Adrenal gland (tissue), 12 donors: Measurements from ENCODE around the gene LINS1. TPM values are rescaled to one million over a fixed set of nuclear protein-coding genes. Genes with fewer than 3 reads are reported as not detected.

Source experiments
- DNase-seq, 7 donors: peaks; one replicate each; pipeline ENCODE4 v3.0.0-alpha.2; 2019 to 2020
- H3K27ac ChIP-seq, 5 donors: fragments of 200-600 bp; sonication (generic) in 4 of 5; 1 replicate in 3 of 5; 2 replicates in 2 of 5; pipeline versions ENCODE4 v1.5.1 to v1.8.0; 2016 to 2020; ENCODE audit warnings: mild to moderate bottlenecking in 1 of 5
- H3K27me3 ChIP-seq: fragments of 200-600 bp; 2 replicates; pipeline ENCODE4 v1.8.0; 2021
- H3K36me3 ChIP-seq, 2 donors: fragments of 200-600 bp; replicated peaks in 1 of 2; 1 replicate in 1 of 2; 2 replicates in 1 of 2; pipeline versions ENCODE4 v1.5.1 to v1.8.0; 2018 to 2022
- H3K4me1 ChIP-seq, 2 donors: fragments of 200-600 bp; replicated peaks in 1 of 2; 1 replicate in 1 of 2; 2 replicates in 1 of 2; pipeline versions ENCODE4 v1.5.1 to v1.8.0; 2018 to 2021
- H3K4me3 ChIP-seq, 4 donors: fragments of 200-600 bp; sonication (generic) in 3 of 4; one replicate each; pipeline ENCODE4 v1.5.1; 2016 to 2018
- H3K9me3 ChIP-seq, 3 donors: fragments of 200-600 bp; sonication (generic) in 1 of 3; replicated peaks in 1 of 3; 1 replicate in 2 of 3; 2 replicates in 1 of 3; pipeline versions ENCODE4 v1.5.1 to v1.8.0; 2016 to 2021
- POLR2A ChIP-seq, 2 donors: fragments of 450-650 bp; IDR thresholded peaks; one replicate each; pipeline ENCODE4 v1.6.1; 2017; ENCODE audit warnings: antibody characterized with exemption in 2 of 2, mild to moderate bottlenecking in 2 of 2, moderate library complexity in 1 of 2
- WGBS, 4 donors: extraction: QIAGEN DNeasy Blood & Tissue Kit in 2 of 4; methylation state at CpG; one replicate each; pipeline versions ENCODE4 v1.1.5 to v1.1.7; 2013 to 2017; 5-methylcytosine and 5-hydroxymethylcytosine counted together
- intact Hi-C, 2 donors: fragments of 100-400 bp; cut with DNase I; formaldehyde crosslinking; loops; one replicate each; pipeline versions ENCODE4 v1.14.1 to v1.15.0; 2022 to 2023
- polyA plus RNA-seq, 3 donors: library from polyadenylated mRNA; stranded (reverse); fragments of 200-250 nt in 2 of 3; fragments of 350-450 nt in 1 of 3; fragmentation: Illumina TruSeq in 1 of 3; extraction: RNeasy Lipid Tissue Mini Kit (QIAGEN cat#74804) in 1 of 3; gene quantifications; one replicate each; pipeline ENCODE4 v1.2.3, GENCODE V29; 2013 to 2014
- total RNA-seq, 9 donors: library from RNA; depleted of rRNA in 4 of 9; stranded (reverse); fragments of >200 nt in 4 of 9; fragments of 120-200 nt in 1 of 9; fragmentation: NEBNext Ultra II Directional in 1 of 9; extraction: Animal tissue kit (Norgen Biotek cat#: 25700) in 1 of 9; gene quantifications; one replicate each; pipeline versions ENCODE4 v1.1.0 to v1.2.4, GENCODE V29; 2013 to 2023
- TF ChIP-seq, protein P1 (sequence below), 6 experiments: fragments of 450-650 bp in 4 of 6; fragments of 200-600 bp in 2 of 6; sonication (generic) in 1 of 6; IDR thresholded peaks; 1 replicate in 5 of 6; 2 replicates in 1 of 6; pipeline versions ENCODE4 v1.5.1 to v1.8.0; 2016 to 2021; ENCODE audit warnings: antibody characterized with exemption in 6 of 6, mild to moderate bottlenecking in 2 of 6, moderate library complexity in 1 of 6
- donor health status: healthy with polysubstance abuse.
- donor health status: Bipolar disorder and iron deficiency.
- donor health status: DM: yes; HTN: yes; CAD: no.
- donor health status: DM: no; HTN: no; CAD: no.
- donor health status: DM: no; HTN: no; CAD: no.
- donor health status: DM: yes; HTN: yes; CAD: no.

The LINS1 gene
- total and polyA plus RNA-seq, 12 donors: 7.4 to 23.5 (median 12.2) TPM

DNA sequence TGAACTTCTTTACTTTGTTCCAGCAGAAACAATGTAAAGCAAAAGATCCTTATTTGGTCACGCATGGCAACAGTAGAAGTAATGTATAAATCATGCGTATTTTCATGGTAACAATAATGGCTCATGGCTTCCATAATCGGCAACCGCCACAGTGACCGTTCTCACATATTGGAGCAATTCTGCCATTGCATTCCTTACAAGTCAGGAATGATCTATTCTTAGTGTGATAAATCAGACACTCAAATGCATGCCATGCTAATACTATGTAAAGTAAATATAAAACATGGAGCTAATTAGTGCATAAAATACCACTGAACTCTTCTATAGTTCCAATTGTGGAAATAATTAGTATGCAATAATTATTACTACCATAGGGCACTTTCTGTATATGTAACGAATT lies 59.7 kb downstream of the LINS1 start:
- Histone ChIP-seq H3K36me3 (no peaks in the 10 kb centered on the region), H3K9me3 (no peaks in the 10 kb centered on the region), H3K4me1 (no peaks in the 10 kb centered on the region), H3K27me3 (peaks cover 28% of the 10 kb centered on the region), H3K27ac (no peak overlapping the region), H3K4me3 (no peak overlapping the region)
- intact Hi-C loops: no loop called here
- DNase-seq: no peak
- WGBS, 4 donors: 88 to 91% (median 89%) methylated on average over 6 of the region's 6 CpGs
- no peak for TF ChIP-seq POLR2A (IDR thresholded peaks at IDR 0.05)
- TF ChIP-seq, protein P1, sequence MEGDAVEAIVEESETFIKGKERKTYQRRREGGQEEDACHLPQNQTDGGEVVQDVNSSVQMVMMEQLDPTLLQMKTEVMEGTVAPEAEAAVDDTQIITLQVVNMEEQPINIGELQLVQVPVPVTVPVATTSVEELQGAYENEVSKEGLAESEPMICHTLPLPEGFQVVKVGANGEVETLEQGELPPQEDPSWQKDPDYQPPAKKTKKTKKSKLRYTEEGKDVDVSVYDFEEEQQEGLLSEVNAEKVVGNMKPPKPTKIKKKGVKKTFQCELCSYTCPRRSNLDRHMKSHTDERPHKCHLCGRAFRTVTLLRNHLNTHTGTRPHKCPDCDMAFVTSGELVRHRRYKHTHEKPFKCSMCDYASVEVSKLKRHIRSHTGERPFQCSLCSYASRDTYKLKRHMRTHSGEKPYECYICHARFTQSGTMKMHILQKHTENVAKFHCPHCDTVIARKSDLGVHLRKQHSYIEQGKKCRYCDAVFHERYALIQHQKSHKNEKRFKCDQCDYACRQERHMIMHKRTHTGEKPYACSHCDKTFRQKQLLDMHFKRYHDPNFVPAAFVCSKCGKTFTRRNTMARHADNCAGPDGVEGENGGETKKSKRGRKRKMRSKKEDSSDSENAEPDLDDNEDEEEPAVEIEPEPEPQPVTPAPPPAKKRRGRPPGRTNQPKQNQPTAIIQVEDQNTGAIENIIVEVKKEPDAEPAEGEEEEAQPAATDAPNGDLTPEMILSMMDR (IDR thresholded peaks at IDR 0.05): no peak

DNA sequence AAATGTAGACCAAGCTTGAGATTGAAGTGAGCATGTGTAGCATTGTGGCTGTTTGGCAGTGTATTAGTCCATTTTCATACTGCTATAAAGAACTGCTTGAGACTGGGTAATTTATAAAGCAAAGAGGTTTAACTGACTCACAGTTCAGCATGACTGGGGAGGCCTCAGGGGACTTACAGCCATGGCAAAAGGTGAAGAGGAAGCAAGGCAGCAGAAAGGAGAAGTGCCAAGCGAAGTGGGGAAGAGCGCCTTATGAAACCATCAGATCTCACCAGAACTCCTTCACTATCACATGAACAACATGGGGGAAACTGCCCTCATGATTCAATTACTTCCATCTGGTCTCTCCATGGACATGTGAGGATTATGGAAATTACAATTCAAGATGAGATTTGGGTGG lies 64.7 kb downstream of the LINS1 start:
- intact Hi-C loops: no loop called here
- no peak for TF ChIP-seq POLR2A (IDR thresholded peaks at IDR 0.05)
- TF ChIP-seq, protein P1 (IDR thresholded peaks at IDR 0.05): no peak
- Histone ChIP-seq H3K36me3 (no peaks in the 10 kb centered on the region), H3K27ac (no peak overlapping the region), H3K4me1 (no peaks in the 10 kb centered on the region), H3K9me3 (no peaks in the 10 kb centered on the region), H3K4me3 (no peak overlapping the region), H3K27me3 (peaks cover 2% of the 10 kb centered on the region)
- no peak for DNase-seq
- 11 to 45% (median 27%) methylated on average over 2 of the region's 2 CpGs for WGBS, 4 donors

DNA sequence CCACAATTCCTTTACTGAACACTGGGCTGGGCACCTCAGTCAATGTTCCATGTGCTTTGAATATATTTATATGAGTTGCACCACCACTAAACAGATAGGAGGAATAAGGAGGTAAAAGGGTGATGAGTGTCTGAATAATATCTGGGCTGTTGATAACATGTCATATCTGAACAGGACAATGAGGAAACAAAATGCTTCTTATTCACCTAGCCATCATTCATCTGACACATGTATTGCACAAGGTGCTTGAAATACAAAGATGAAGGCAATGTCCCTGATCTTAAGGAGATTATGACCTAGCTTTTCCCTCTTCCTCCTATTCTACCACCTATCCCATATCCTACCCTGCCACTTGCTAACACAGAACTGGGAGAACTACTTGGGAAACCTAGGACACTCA lies 65.3 kb downstream of the LINS1 start:
- H3K27ac ChIP-seq: no peak overlapping the region
- no peaks in the 10 kb centered on the region for H3K4me1 ChIP-seq
- no peak overlapping the region for H3K4me3 ChIP-seq
- TF ChIP-seq, protein P1 (IDR thresholded peaks at IDR 0.05): no peak
- no peaks in the 10 kb centered on the region for H3K9me3 ChIP-seq
- no peak for DNase-seq
- H3K27me3 ChIP-seq: no peaks in the 10 kb centered on the region
- no peaks in the 10 kb centered on the region for H3K36me3 ChIP-seq
- intact Hi-C loops: no loop called here

DNA sequence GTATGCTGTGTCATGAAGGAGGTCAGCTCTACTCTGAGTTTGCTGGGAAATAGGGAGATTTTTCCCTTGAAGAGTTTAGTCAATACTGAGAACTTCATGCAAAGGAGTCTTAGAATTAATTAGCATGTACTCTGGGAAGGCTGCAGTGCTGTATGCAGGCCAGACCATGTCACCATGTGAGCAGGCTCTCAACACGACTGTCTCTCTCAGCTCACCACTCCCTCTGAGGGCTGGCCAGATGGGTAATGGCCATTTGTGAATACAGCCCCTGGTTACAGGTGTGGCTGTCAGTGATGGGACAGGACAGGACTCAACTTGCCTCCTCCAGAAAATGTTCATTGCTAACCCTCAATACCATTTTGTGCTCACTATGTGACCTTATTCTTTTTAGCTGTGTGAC lies 68.1 kb downstream of the LINS1 start:
- no peak for DNase-seq
- 31 to 60% (median 47%) methylated on average over 1 of the region's 1 CpG for WGBS, 4 donors
- intact Hi-C loops: no loop called here
- H3K4me3 ChIP-seq: no peak overlapping the region
- no peaks in the 10 kb centered on the region for H3K9me3 ChIP-seq
- TF ChIP-seq, protein P1 (IDR thresholded peaks at IDR 0.05): no peak
- TF ChIP-seq POLR2A (IDR thresholded peaks at IDR 0.05): no peak
- H3K4me1 ChIP-seq: no peaks in the 10 kb centered on the region
- no peaks in the 10 kb centered on the region for H3K36me3 ChIP-seq
- H3K27ac ChIP-seq: no peak overlapping the region
- no peaks in the 10 kb centered on the region for H3K27me3 ChIP-seq
